DMS114 treated with DMSO at 0.1 percent for 48 hours (cell line): ENCODE measurements around the gene IFI27L2.
"Not testable (repeated sequence)": the region's sequence is repeated elsewhere in the genome, so short reads cannot be mapped to it uniquely, and the experiment has no call there.

Source experiments
- DNase-seq: peaks from one replicate; lab custom pipeline; 2025; ENCODE audit not compliant: unreplicated experiment; lab: John Stamatoyannopoulos, UW

The IFI27L2 gene, protein sequence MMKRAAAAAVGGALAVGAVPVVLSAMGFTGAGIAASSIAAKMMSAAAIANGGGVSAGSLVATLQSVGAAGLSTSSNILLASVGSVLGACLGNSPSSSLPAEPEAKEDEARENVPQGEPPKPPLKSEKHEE

DNA sequence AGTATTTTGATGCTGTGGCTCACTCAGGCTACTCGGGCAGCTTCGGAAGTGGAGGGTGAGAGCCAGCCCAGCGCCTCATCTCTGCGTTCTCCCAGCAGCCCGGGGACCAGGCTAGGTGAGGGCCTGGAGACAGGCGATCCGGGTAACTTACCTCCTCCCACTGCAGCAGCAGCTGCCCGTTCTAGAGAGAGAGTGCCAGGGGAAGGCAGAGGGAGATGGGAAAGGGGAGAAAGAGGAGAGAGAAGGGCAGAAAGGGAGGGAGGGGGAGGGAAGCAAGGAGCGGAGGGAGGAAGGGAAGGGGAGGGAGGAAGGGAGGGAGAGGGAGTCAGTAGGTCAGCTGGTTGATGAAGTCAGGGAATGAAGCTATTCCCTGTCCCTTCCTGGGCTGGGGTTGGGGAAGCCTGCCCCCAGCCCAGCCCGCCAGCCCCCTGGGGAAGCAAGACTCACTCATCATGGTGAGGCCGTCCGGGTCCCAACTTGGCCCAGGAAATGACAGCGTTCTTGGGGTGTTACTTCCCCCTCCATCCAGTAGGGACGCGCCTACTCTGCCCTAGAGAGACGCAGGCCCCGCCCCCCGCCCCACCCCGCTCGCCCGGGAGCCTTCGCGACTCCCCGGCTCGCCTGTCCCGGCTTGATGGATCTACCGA is at the start of gene IFI27L2:
TSS of gene IFI27L2 (minus strand) at position 494 of the 647 bp plus-strand sequence. CDS start at position 454, 40 bp downstream.
- peak; percentile 58 for DNase-seq

DNA sequence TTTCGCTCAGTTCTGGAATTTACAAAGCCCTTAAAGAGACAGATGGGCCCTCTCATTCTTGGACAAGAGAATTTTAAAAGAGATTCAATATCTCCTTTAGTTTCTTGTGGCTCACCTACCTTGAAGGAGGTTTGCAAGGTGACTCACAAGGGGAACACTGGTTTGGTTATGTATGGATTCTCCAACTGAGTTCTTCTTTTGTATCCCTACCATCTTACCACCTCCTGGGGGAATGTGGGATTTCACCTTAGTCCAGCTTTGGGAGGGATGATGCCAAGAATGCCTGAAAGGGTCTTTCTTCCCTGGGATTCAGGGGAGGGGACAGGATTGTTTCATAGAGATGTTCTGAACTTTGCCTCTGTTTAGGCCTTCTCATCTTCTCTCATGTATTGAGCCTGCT is 48.4 kb upstream of the IFI27L2 start:
- no peak for DNase-seq

DNA sequence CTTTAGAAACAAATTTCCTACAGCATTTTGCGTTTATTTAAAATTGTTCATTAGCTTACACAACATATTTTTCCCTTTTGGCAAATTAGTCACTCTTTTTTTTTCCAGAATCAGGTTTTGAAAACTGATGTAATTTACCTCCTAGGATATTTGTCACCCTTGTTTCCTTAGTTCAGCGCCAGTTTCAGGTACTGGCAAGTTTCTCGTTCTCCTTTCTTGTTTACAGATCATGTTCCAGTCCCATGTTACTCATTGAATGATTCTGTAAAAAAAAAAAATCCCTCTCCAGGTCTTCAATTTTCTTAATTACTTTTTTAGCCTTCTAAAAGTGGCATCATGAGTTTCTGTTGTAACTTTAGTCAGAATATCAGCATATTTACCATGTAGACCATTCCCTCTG is 47.4 kb upstream of the IFI27L2 start:
- DNase-seq: no peak

DNA sequence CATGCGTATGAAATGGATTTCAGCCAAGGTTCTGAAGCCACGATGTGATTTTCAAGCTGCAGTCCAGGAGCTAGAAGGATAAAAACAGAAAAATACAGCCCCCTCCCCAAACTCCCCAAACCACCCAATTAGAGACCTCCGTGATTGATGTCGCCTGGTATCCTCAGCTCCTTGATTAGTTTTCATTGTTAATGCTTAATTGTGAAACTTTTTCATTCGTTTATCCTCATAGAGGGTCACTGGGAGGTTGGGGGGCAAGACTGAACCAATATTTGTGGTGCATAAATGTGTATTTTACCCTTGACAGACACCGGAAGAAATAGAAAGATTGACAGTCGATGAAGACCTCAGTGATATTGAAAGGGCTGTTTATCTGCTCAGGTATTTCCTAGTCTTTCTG is 46.3 kb upstream of the IFI27L2 start:
- DNase-seq: no peak

DNA sequence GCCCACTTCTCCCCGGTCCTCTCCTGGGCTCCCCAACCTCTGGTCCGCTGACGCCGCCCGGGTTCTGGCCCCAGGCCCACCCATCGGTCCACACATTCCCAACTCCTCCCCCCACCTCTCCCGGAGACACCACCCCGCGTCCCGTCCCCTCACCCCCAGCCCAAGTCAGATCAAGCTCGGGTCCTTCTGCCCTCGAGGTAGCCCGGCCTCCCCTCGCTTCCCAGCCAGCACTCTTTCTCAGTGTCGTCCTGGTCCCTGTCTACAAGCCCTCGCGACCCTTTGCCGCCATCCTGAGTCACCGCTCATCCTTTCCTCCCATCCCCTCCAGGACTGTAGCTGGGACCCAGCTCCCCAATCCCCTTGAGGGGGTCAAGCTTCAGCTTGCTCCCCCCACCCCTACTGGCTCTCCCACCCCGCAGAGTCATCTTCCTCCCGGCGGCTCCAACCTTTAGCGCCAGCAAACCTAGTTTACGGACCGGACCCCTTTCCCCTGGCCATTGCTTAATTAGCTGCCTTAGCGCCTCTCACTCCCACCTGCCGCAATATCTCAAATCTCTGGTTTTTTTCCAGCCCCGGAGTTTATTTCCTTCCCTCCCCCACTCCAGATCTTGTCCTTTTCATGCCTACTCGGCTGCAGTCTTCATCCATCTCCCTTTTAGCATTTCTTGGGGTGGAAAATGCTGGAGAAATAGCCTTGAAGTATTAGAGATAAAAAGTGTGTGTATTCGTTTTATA is 45.8 kb upstream of the IFI27L2 start:
- no peak for DNase-seq

DNA sequence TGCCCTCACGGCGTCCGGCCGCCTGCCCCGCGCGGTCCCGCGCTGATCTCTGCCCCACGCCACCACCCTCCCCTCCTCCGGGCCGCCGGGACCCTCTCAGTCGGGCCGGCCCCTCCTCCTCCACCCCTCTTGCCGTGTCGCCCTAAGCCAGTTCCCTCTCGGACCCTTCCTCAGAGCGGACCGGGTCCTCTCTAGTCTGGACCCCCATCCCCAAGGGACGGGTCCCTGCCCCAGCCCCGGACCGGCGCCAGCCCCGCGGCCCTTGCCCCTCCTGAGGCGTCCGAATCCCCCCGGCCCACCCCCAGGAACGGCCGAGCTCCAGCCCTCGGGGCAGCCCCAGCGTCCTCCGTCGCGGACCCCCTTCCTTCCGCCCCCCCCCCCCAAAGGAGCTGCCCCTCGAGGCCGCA is 45.2 kb upstream of the IFI27L2 start:
- no peak for DNase-seq

DNA sequence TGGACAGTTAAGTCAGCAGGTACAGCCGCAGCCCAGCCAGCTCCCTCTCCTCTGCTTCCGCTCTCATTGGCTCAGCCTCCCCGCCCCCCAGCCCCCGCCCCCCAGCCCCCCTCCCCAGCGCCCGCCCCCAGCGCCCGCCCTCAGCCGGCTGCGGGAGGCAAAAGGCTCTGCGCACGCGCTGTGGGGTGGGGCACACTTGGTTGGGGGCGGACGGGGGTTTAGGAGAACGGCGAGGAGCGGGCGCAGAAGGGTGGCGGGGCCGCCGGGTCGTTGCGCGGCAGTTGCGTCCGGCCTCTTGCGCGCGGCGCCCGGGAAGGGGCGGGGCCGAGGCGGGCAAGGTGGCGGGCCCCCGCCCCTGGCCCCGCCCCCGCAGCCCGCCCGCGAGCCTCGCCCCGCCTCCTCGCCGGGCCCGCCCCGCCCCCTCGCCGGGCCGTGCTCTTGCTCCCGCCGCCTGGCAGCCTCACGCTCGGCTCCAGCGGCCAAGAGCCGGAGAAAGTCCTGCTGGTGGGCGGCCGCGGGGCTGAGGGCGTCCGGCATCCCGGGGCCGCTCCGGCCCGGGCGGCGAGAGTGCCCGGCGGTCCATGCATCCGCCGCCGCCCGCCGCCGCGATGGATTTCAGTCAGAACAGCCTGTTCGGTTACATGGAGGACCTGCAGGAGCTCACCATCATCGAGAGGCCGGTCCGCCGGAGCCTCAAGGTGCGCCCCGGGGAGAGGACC is 44.6 kb upstream of the IFI27L2 start, which contains the start of gene PPP4R4:
TSS of gene PPP4R4 (plus strand) at position 438 of the 719 bp plus-strand sequence. CDS start at position 582, 144 bp downstream.
- DNase-seq: peak; percentile 54

DNA sequence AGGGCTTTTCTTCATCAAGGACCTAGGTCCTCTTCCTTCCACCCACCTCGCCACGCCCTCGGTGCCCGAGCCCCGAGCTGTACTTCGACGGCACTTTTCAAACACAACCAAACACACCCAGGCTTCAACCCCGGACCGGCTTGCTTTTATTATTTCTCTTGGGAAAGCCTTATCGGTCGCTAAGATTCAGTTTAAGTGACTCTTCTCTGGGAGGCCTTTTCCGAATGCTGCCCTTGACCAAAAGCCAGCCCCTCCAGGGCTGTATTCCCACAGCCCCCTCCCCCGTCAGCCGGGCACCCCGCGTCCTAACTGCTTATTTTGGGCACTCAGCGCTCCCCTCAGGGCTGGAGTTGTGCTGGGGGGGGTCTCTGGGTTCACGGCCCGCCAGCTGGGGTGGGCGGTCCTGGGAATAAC is 44.1 kb upstream of the IFI27L2 start:
- no peak for DNase-seq

DNA sequence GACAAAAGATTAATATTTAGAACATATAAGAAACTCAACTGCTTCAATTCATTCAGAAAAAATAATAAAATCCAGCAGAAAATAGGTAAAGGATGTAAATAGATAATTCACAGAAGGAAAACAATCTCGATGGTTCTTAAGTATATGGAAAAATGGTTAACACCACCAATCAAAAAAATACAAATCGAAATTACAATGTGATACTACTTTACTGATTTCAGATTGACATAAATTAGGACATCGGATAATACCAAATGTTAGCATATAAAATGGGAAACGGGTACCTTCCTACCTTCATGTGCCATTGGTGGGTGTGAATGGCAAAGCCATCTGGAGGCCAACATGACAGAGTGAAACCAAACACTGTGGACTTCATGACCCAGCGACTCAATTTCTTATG is 43.1 kb upstream of the IFI27L2 start:
- DNase-seq: no peak

DNA sequence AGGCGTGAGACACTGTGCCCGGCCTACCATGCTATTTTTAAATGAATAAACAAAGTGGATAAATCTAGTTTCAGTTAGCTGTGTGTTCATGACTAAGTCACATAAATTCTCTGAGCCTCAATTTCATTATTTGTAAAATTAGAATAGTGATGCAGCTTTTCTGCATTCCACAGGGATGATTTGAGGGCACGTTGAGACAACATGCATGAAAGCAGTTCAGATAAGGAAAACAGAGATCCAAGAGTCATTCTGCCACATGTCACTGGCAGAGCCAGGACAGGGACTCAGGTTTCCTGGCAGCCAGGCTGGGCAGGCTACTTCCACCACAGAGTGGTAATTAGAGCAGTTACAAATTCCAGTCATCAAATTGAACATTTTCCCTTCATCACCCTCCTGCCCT is 41.8 kb upstream of the IFI27L2 start:
- no peak for DNase-seq

DNA sequence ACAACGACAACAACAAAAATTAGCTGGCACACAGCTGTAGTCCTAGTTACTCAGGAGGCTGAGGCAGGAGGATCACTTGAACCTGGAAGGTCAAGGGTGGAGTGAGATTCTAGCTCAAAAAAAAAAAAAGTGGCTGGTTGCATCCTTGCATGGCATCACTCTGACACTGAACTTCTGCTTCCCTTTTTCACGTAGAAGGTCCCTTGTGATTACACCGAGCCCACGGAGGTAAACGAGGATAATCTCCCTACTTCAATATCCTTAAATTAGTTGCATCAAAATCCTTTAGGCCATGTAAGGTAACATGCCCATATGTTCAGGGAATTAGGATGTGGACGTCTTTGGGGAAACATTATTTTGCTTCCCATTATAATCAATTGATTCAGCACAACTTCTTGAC is 40.7 kb upstream of the IFI27L2 start:
- DNase-seq: no peak

DNA sequence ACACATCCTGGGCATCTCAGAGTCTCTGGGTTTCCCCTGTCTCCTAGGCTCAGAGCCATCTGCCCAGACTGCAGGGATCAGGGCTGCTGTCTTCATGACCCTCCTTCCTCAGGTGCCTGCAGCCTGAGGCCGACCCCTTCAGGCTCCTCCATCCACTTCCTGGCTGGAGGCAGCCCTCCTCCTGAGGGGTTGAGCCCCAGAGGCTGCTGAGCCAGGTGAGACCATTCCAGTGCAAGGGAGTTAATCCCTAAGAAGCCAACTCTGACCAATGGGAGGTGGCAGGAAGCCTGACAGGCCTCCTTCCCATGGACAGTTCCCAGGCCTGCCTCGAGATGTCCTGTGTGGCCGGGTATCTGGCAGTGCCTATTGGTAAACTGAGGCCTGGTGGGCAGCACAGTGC is 36.3 kb upstream of the IFI27L2 start:
- DNase-seq: no peak

DNA sequence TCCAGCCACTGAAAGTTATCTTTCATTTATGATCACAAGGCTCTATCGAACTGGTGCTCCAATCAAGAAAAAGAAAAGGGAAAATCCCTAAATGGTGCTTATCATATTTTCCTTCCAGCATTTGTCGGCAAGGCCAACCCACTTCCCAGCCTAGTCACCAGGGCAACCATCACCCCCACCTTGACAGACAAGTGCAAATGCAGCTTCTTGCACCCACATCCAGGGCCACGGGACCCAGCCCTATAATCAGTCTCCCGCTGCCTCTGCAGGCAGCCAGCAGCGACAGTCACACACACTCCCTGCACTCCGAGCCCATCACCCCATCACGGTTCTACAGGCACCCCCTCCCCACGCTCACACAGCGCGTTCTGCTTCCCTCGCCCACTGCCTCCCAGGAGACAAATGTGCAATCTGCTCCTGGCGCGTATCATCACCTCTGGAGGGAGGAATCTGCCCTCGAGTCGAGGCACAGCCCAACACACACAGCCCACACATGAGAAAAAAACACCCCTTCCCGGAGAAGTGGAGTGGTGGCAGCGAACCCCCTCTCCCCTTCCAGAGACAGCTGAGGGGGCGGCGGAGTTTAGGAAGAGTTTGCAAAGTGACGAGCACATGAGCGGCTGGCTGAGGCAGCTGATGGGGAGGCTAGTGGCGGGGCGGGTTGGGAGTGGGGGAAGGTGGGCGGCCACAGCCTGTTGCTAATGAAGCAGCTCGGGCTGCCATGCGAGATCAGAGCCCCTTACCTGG is 35.5 kb upstream of the IFI27L2 start:
- no peak for DNase-seq

DNA sequence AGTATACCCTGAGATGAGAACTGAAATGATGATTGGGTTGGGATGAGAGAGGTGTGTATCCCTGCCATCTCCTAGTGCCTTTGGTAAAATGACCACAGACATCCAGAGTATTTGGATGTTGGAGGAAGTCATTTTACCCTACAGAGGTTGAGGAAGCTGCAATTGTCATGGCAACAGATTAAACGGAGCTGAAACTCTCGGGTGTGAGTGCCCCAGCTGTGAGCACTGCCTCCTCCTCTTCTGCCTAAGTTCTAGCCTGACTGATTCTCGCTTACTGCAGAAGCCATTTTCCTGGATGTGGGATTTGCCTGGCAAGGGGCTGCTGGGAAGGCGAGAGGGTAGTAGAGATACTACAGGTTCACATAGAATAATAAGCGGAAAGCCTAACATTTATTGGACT is 34.4 kb upstream of the IFI27L2 start:
- DNase-seq: no peak

DNA sequence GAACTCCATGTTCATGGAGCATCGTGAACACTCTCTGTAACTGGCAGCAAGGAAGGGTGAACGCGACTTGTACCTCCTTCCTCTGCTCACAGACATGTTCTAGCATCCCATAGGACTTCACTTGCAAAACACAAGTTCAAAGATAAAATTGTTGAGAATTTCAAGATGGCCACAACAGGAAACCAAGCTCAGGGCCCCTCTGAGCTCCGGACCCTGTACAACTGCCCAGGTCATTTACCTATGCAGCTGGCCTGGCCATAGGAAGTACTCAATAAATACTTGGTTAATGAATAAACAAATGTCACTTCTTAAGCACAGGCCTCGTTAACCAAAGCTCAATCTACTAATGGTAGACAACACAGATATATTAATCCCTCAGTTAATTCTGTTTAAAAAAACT is 33.1 kb upstream of the IFI27L2 start:
- DNase-seq: no peak

DNA sequence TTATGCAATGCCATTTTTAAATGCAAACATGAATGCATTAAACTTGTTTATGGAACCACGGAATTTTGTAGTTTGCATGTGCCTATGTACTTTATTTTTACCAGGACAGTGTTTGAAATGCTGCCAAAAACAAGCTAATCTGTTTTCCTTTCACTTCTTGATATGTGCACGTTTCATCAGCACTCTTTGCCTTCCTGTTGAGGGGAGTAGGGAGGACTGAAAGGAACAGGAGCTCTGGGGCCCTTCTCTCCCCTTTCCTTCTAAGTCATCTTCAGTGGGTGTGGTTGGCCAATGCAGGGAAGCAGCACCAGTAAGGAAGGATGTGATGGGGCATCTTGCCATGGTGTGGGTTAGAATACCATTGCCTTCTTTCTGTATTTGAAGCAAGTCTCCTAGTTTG is 32.6 kb upstream of the IFI27L2 start:
- no peak for DNase-seq

DNA sequence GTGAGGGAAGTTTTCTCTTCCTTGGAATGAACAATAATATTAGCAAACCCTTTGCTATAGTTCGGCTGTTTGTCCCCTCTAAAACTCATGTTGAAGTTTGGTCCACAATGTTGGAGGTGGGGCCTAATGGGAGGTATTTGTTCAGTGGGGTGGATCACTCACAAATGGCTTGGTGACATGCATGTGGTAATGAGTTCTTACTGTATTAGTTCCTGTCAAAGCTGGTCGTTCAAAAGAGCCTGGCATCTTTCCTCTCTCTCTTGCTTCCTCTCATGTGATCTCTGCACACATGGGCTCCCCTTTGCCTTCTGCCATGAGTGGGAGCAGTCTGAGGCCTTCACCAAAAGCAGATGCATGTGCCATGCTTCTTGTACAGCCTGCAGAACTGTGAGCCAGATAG is 31.7 kb upstream of the IFI27L2 start:
- DNase-seq: no peak

DNA sequence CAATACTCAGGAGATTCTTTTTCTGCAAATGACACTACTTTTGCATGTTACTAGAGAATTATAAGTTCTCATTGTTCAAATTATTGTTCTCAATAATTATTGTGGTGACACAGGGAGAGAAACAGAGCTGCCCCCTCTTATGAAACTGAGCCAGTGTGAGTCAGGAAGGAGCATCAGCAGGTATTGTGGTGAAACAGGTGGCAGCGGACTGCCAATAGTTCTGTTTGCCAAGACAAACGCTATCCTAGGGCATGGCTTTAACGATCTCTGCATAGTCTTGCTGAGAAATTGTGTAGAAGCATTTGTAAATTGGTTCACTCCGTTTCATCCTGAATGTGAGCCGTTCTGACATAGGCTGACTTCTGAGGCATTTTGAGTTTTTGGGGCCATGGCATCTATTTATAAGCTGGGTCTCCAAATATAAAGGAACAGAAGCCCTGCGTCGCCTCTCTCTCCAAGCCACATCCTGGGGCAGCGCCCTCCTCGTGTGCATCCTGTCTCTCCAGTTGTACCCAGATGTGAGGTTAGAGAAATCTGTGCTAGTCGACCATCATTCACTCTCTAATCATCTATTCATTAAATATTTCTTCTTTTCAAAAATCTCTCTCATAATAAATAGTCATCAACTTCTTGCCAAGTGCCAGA is 29.0 kb upstream of the IFI27L2 start:
- no peak for DNase-seq

DNA sequence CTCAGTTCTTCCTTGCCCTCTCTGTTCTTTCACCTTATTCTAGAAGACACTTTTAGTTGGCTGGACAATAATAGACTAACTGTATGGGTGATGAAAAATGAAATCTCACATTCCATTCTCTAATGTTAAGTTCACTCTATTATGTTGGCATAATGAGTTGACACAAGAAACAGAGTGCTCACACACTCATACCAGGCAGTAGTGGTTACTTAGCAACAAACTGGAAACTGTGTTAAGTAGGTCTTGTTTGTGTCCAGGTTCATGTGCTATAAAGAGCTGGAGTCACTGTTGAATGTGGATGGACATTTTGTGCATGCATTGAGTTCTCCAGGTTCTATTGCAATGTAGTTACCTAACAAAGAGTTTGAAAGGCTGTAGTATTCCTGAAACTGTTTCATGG is 27.8 kb upstream of the IFI27L2 start:
- no peak for DNase-seq

DNA sequence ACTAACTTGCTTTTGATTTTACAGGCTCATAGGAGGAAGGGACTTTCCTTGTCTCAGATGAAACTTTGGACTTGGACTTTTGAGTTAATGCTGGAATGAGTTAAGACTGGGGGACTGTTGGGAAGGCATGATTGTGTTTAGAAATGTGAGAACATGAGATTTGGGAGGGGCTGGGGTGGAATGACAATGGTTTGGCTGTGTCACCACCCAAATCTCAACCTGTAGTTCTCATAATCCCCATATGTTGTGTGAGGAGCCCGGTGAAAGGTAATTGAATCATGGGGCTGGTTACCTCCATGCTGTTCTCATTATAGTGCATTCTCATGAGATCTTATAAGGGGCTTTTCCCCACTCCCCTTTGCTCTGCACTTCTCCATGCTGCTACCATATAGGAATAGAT is 26.7 kb upstream of the IFI27L2 start:
- DNase-seq: not testable (repeated sequence)
